Measurements from ENCODE around the gene LCA5L.
A peak's percentile ranks its signal among the peaks of the same experiment; 100 is the strongest.

LCA5L gene

DNA sequence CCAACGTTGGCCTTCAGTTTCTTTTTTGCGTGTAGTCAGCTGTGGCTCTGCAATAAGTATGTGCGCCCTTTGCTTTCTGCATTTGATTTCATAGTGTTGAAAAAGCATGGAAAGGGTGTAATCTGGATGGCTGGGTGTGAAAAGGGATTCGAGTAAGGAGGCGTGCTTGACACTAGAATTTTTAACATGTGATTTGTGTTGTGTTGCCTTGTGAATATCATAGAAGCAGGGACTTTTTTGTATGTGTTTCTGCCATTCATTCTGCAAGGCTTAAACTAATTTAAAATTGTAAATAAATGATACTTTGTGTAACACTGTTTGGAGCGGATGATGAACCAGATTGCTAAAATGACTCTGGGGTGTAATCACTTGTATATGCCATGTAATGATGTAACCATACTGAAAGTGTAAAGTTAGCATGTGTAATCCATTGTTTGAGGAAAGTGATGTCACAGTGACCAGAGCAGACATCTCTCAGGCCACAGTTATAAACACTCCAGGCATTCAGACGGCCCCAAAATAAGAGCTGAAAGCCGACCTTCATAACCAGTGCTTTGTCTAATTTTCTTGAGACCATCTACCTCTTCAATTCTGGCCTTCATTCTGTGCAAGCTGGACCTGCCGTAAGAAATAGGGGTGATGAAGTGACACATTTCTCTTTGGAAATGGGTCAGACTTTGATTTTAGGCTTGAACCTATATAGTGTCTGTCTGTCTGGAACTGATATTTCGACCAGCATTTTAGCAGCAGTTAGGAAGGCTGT is 6.8 kb upstream of the LCA5L start:
- Histone ChIP-seq H3K4me3 (no peak overlapping the region), H3K4me2 (no peak overlapping the region), H4K20me1 (no peaks in the 10 kb centered on the region), H3K27me3 (no peaks in the 10 kb centered on the region), H3K9me3 (no peaks in the 10 kb centered on the region), H3K4me1 (no peaks in the 10 kb centered on the region), H3K36me3 (no peaks in the 10 kb centered on the region), H3K27ac (no peak overlapping the region), H3K9ac (no peak overlapping the region)
- TF ChIP-seq Cebpa-rat (IDR thresholded peaks at IDR 0.05): no peak

DNA sequence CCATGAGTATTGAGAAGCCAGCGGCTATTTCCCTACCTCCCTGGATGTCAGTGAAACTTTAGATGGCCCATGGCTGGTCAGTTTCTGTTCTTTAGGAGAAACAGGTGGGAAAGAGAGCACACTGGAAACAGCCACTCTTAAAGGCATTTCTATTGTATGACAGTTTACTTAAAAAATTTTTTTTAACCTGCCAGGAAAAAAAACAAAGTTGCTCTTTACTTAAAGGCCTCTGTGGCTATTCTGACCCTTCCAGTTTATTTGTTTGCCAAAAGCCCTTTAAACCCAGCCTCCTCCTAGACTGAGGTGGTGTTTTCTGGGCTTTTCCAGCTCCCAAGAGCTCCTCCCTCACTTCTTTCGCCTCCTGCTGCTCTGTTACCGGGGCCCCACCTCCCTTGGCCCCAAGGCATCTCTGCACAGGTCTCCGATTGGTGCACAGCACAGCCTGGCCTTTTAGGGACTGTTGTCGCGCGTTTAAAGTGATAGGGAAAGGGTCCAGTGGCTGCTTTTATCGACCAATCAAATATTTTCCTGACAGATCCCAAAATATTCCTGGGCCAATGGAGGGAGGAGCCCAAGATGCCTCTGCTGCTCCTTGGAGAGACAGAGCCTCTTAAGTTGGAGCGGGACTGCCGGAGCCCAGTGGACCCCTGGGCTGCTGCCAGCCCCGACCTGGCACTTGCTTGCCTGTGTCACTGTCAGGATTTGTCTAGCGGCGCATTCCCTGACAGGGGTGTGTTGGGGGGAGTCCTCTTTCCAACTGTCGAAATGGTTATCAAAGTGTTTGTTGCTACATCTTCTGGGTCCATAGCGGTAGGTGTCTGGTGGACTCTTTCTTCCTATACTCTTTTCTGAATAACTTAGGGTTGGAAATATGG is 6.0 kb upstream of the LCA5L start, which contains the start of gene SH3BGR:
Gene SH3BGR (plus strand): TSS at position 639 of the 875 bp plus-strand sequence. CDS start 127 bp downstream, at position 766.
- Histone ChIP-seq H4K20me1 (no peaks in the 10 kb centered on the region), H3K4me2 (no peak within 1 kb of the TSS), H3K27ac (no peak within 1 kb of the TSS), H3K9me3 (no peaks in the 10 kb centered on the region), H3K4me3 (no peak within 1 kb of the TSS), H3K36me3 (no peaks in the 10 kb centered on the region), H3K9ac (no peak within 1 kb of the TSS), H3K27me3 (no peaks in the 10 kb centered on the region), H3K4me1 (no peaks in the 10 kb centered on the region)
- no peak for TF ChIP-seq Cebpa-rat (IDR thresholded peaks at IDR 0.05)

DNA sequence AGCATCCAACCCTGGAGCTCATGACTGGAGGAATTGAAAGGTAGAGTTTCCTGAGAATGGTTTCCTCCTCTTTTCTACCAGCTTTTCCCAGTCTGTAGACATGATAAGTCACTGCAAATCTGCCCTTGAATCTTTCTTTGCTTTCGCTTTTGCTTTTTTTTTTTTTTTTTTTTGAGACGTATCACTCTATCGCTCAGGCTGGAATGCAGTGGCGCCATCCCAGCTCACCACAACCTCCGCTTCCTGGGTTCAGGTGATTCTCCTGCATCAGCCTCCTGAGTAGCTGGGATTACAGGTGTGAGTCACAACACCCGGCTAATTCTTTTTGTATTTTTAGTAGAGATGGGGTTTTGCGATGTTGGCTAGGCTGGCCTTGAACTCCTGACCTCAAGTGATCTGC is 1.7 kb upstream of the LCA5L start:
- no peak for TF ChIP-seq Cebpa-rat (IDR thresholded peaks at IDR 0.05)
- Histone ChIP-seq H3K36me3 (no peaks in the 10 kb centered on the region), H3K9ac (no peak overlapping the region), H3K4me3 (no peak overlapping the region), H3K27ac (no peak overlapping the region), H4K20me1 (no peaks in the 10 kb centered on the region), H3K4me1 (peaks cover 14% of the 10 kb centered on the region), H3K4me2 (no peak overlapping the region), H3K27me3 (no peaks in the 10 kb centered on the region), H3K9me3 (no peaks in the 10 kb centered on the region)

DNA sequence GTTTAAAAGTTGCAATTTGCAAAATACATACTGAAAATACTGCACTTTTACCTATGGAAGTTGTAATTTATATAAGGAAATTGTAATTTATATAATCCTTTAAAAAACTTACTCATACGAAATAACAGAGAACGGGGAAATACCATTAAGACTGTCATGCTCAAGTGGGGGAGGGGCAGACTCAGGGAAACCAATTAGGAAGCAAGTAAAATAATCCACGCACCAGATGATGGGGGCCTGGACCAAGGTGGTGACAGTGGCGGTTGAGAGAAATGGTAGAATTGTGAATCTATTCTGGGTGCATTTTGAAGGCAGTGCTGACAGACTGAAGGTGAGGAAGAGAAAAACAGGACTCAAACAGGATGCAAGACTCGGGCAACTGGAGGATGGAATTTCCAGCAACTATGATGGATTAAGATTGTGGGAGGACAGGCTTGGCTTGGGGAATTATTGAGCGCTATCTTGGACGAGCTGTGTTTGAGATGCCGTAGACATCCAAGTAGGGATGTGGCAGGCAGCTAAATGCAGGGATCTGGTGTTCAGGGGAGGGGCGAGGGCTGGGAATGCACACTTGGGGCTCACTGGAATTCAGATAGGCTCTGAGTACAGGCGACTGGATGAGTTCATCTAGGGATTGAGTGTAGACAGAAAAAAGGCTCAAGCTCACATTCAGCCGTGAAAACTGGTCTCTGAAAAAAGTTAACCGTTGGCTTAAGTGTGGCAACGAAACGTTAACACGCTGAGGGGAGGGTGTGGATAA is 977 bp downstream of the LCA5L start:
- no peaks in the 10 kb centered on the region for H4K20me1 ChIP-seq
- peak overlapping the region; percentile 92 for H3K4me3 ChIP-seq
- H3K4me2 ChIP-seq: peak overlapping the region; percentile 87
- no peak overlapping the region for H3K27ac ChIP-seq
- peaks cover 14% of the 10 kb centered on the region for H3K4me1 ChIP-seq
- no peaks in the 10 kb centered on the region for H3K9me3 ChIP-seq
- peak overlapping the region; percentile 75 for H3K9ac ChIP-seq
- no peaks in the 10 kb centered on the region for H3K36me3 ChIP-seq
- H3K27me3 ChIP-seq: no peaks in the 10 kb centered on the region
- no peak for TF ChIP-seq Cebpa-rat (IDR thresholded peaks at IDR 0.05)

DNA sequence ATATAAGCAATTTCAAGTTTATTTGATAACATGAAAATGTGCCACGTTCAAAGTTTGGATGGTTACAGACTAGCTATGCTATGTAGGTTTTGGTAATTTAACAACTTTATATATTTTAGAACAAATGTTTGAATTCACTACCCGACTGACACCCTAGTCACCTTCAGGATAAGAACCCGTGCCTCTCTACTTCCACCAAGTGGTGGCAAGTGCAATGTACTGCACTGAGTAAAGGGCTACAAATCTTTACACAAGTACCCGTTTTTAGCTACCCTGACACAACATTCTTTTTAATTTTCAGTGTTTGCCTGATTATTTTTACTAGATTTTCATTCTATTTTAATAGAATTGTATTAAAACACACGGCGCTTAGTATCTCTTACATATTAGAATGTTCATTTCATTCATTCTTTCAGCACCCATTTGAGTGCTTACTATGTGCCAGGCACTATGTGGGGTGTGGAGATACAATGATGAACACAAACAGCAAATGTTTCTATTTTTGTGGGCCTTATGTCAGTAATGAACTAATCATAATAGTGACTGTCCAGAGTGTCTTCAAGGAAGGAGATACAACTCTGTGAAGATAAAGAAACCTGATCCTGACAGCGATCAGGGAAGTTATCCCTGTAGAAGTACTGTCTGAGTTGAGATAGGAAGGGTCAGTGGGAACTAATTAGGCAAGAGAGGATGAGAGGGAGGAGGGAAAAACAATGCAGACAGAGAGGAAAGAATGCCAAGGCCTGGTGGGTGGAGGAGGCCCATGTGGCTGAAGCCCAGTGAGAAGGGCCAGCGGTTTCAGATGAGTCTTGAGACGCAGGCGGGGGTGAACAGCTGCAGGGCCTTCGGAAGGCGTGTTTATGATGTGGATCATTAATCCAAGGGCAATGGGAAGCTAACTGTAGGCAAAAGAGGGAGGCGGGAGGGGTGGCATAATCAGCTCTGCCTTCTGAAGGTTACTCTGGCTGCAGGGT is 3.8 kb downstream of the LCA5L start:
- H3K36me3 ChIP-seq: no peaks in the 10 kb centered on the region
- H3K27me3 ChIP-seq: no peaks in the 10 kb centered on the region
- H3K4me1 ChIP-seq: peaks cover 14% of the 10 kb centered on the region
- no peak overlapping the region for H3K9ac ChIP-seq
- H3K9me3 ChIP-seq: no peaks in the 10 kb centered on the region
- no peaks in the 10 kb centered on the region for H4K20me1 ChIP-seq
- TF ChIP-seq Cebpa-rat (IDR thresholded peaks at IDR 0.05): no peak
- no peak overlapping the region for H3K4me2 ChIP-seq
- H3K4me3 ChIP-seq: no peak overlapping the region
- H3K27ac ChIP-seq: no peak overlapping the region

DNA sequence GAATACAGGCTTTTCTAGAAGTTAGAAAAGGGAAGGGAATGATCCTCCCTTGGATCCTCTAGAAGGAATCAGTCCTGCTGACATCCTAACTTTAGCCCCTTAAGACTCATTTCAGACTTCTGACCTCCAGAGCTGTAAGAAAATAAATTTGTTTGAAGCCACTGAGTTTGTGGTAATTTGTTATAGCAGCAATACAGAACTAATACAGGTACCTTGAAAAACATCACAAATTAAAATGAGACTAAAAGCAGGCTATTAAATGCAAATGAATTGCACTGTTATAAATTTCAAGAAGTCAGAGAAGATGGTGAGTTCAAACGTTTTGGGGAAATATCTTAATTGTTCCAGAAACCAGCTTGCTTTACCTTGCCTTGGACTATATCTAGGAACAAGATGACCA is 6.3 kb downstream of the LCA5L start:
- Histone ChIP-seq H3K9ac (no peak overlapping the region), H3K4me1 (no peaks in the 10 kb centered on the region), H3K36me3 (no peaks in the 10 kb centered on the region), H3K27ac (no peak overlapping the region), H3K27me3 (no peaks in the 10 kb centered on the region), H4K20me1 (no peaks in the 10 kb centered on the region), H3K9me3 (no peaks in the 10 kb centered on the region), H3K4me2 (no peak overlapping the region), H3K4me3 (no peak overlapping the region)
- no peak for TF ChIP-seq Cebpa-rat (IDR thresholded peaks at IDR 0.05)

DNA sequence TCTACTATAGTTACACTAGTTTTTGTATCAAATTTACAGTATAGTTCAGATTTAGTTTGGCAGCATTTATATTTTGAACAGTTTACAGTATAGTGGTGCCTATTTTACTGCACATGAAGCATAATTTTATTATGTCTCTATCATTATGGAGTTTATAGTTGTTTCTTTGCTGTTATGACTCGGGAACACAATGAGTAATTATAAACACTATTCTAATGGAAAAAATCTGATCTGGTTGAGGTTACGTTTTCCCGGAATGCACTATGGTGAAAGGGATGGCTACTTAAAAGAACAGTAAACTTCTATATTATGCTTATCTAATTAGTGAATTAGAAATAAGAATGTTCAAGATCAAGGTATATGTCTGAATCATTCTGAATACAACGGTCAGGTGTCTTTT is 10.6 kb downstream of the LCA5L start:
- no peaks in the 10 kb centered on the region for H3K4me1 ChIP-seq
- no peak for TF ChIP-seq Cebpa-rat (IDR thresholded peaks at IDR 0.05)
- H3K9me3 ChIP-seq: no peaks in the 10 kb centered on the region
- no peaks in the 10 kb centered on the region for H3K27me3 ChIP-seq
- H4K20me1 ChIP-seq: no peaks in the 10 kb centered on the region
- H3K36me3 ChIP-seq: no peaks in the 10 kb centered on the region
- H3K4me2 ChIP-seq: no peak overlapping the region
- H3K27ac ChIP-seq: no peak overlapping the region
- H3K4me3 ChIP-seq: no peak overlapping the region
- H3K9ac ChIP-seq: no peak overlapping the region

DNA sequence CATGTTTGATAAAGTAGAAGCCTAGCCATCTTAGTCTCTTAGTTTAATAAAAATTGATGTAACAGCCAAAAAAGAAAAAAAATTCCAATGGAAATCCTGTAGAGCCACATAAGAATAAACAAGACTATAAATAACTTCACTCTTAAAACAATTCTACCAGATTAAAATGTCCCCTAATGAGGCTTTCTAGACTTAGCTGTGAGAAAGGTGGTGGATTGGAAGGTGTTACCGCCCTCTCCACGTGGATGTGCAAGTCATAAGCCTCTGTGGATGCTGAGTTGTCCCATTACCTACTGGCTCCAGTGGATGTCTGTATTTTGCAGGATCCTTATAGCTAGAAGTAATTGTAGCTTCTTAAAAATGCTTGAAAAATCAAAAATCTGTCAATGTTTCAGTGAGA is 14.6 kb downstream of the LCA5L start:
- H3K36me3 ChIP-seq: no peaks in the 10 kb centered on the region
- H3K4me1 ChIP-seq: no peaks in the 10 kb centered on the region
- H3K4me3 ChIP-seq: no peak overlapping the region
- no peaks in the 10 kb centered on the region for H3K27me3 ChIP-seq
- no peak overlapping the region for H3K27ac ChIP-seq
- TF ChIP-seq Cebpa-rat (IDR thresholded peaks at IDR 0.05): no peak
- no peak overlapping the region for H3K4me2 ChIP-seq
- H4K20me1 ChIP-seq: no peaks in the 10 kb centered on the region
- no peaks in the 10 kb centered on the region for H3K9me3 ChIP-seq
- H3K9ac ChIP-seq: no peak overlapping the region

DNA sequence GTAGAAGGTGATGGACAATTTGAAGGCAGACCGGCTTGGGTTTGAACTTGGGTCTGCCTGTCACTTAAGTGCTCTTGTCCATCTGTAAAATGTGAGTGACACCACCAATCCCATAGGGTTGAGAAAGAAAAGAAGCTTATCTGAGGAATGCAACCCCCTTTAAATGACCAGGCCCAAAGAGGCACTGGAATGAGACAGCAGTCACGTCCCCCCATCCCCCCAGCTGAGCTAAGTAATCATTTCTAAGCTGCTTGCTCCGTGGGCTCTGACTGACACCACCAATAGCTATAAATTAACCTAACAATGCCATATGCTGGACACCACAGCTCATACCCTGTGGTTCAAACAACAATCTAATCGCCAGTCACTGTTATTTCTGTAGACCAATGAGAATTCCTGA is 15.1 kb downstream of the LCA5L start:
- H3K36me3 ChIP-seq: no peaks in the 10 kb centered on the region
- no peak overlapping the region for H3K9ac ChIP-seq
- no peaks in the 10 kb centered on the region for H3K9me3 ChIP-seq
- no peaks in the 10 kb centered on the region for H3K27me3 ChIP-seq
- H3K4me3 ChIP-seq: no peak overlapping the region
- no peak overlapping the region for H3K4me2 ChIP-seq
- TF ChIP-seq Cebpa-rat (IDR thresholded peaks at IDR 0.05): no peak
- no peaks in the 10 kb centered on the region for H3K4me1 ChIP-seq
- no peak overlapping the region for H3K27ac ChIP-seq
- no peaks in the 10 kb centered on the region for H4K20me1 ChIP-seq
